ENCODE measurements around the gene TSEN15. TPM values are rescaled to one million over a fixed set of nuclear protein-coding genes. Genes with fewer than 3 reads are reported as not detected.

Gene TSEN15
- total and polyA plus RNA-seq, 9 of the 15 experiments (the other 6 are each of a cell fraction or from before 2014, with no cell fraction given): 25.6 to 121 (median 91.3) TPM

DNA sequence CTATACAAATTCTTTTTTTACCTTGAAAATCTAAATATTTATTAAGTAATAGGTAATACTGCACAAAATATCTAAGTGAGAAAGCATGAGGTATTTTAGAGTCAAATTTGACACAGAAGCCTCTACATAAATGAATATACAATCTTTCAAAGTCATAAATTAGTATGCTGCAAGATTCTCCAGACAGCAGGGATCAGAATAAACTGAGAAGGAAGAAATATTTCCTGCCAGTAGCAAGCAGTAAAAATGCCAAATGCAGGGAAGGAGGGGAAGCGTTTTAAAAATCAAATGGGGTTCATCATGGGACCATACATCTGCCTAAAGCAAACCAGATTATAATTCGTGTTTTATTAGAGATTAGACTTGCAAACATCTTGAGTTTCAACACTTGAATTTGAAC, 32.9 kb upstream of the TSEN15 start:
- TF ChIP-seq, protein P1, sequence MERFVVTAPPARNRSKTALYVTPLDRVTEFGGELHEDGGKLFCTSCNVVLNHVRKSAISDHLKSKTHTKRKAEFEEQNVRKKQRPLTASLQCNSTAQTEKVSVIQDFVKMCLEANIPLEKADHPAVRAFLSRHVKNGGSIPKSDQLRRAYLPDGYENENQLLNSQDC (CRISPR knock-in tag; IDR thresholded peaks at IDR 0.05): no peak
- TF ChIP-seq, protein P2, sequence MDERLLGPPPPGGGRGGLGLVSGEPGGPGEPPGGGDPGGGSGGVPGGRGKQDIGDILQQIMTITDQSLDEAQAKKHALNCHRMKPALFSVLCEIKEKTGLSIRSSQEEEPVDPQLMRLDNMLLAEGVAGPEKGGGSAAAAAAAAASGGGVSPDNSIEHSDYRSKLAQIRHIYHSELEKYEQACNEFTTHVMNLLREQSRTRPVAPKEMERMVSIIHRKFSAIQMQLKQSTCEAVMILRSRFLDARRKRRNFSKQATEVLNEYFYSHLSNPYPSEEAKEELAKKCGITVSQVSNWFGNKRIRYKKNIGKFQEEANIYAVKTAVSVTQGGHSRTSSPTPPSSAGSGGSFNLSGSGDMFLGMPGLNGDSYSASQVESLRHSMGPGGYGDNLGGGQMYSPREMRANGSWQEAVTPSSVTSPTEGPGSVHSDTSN (CRISPR knock-in tag; IDR thresholded peaks at IDR 0.05; ENCODE audit: low read depth): no peak
- TF ChIP-seq, protein P2 (tag; conservative IDR thresholded peaks at IDR 0.05; ENCODE audit: low read depth): 0 out of 2 replicates have a peak, but pooled peaks have one; percentile 4
- no peak for DNase-seq (ENCODE audit: extremely low read depth in 1 of 4, low spot score in 3 of 4)
- no peak overlapping the region for H3K4me3 ChIP-seq
- FAIRE-seq: no peak
- H3K79me2 ChIP-seq (ENCODE audit: control insufficient read depth, insufficient read depth, low read length): peaks cover 18% of the 10 kb centered on the region; the same call in 2 of the 3 replicates
- WGBS (ENCODE audit: insufficient coverage, low coverage, missing lambda C conversion rate): 24% methylated on average over 2 of the region's 2 CpGs
- no peaks in the 10 kb centered on the region for H3K9me1 ChIP-seq (ENCODE audit: control insufficient read depth, insufficient read depth, low read length)
- CTCF ChIA-PET (ENCODE audit: low intra/inter-chr PET ratio): no interaction called here
- no peaks in the 10 kb centered on the region for H3K27me3 ChIP-seq (ENCODE audit: control insufficient read depth in 2 of 2, insufficient read depth in 2 of 2, low read length in 2 of 2)
- H3K27ac ChIP-seq (ENCODE audit: extremely low read depth, low read depth, low read length): no peak overlapping the region
- peaks cover 0 to 15% of the 10 kb centered on the region in 2 experiments; a peak in 3 of 5 replicates for H3K4me1 ChIP-seq (replicated peaks in 1 of 2; ENCODE audit: control insufficient read depth in 2 of 2, insufficient read depth in 2 of 2, low read length in 2 of 2)
- POLR2A ChIA-PET: interaction anchor here (1.0 to 1.7 kb wide), 2 partner anchors 9 to 13 kb away, joined by 3 to 5 read pairs; no protein-coding TSS in a partner anchor
- H3K9ac ChIP-seq (ENCODE audit: insufficient read depth in 1 of 2, low read depth in 2 of 2, low read length in 2 of 2): no peak overlapping the region
- H3K36me3 ChIP-seq (ENCODE audit: control insufficient read depth, insufficient read depth, low read length): no peaks in the 10 kb centered on the region
- H3K9me3 ChIP-seq (replicated peaks; ENCODE audit: control insufficient read depth, insufficient read depth, low read depth, low read length): no peaks in the 10 kb centered on the region
- no peak overlapping the region for H3K4me2 ChIP-seq (ENCODE audit: insufficient read depth, low read length)
- no peaks in the 10 kb centered on the region for H4K20me1 ChIP-seq (replicated peaks; ENCODE audit: control insufficient read depth, insufficient read depth, low read length)
- in situ Hi-C loops (cut with MboI) (no loop called here), intact Hi-C loops (cut with micrococcal nuclease) (no loop called here)
- BruUV-seq (replicated peaks): no TSS peak
- ATAC-seq: no peak
- H2AFZ ChIP-seq (ENCODE audit: low read depth, low read length): no peak overlapping the region

Data from K562 (cell line).